AG04449 (cell line): Measurements from ENCODE around the gene SLC37A3.

Experiments used
- CTCF ChIA-PET: fragments of 350-600 bp; formaldehyde crosslinking; extraction: SDS; loops from one replicate; lab custom pipeline; 2021; ENCODE audit warnings: antibody characterized with exemption; lab: Yijun Ruan, JAX
- POLR2A ChIA-PET: fragments of 400-600, 350-600 bp; formaldehyde crosslinking; extraction: SDS; loops from one replicate; lab custom pipeline; 2020; ENCODE audit warnings: antibody characterized with exemption, inconsistent platforms; lab: Yijun Ruan, JAX
- DNase-seq: peaks from one replicate; pipeline ENCODE4 v3.0.0-alpha.2; 2010; ENCODE audit warnings: low read depth, low spot score
- H3K4me3 ChIP-seq: 2 replicates; pipeline ENCODE4 v1.5.1; 2011; ENCODE audit warnings: low read depth, mild to moderate bottlenecking, control low read depth, low read length
- TF ChIP-seq, protein P1 (sequence below): IDR thresholded peaks from one replicate; pipeline ENCODE4 v1.5.1; 2011; ENCODE audit warnings: mild to moderate bottlenecking, moderate library complexity, low read length, control low read depth, inconsistent platforms; ENCODE audit not compliant: insufficient read depth; ENCODE audit errors: missing control alignments

The SLC37A3 gene

GRCh38 chr7:140358412-140359051 lies 39.8 kb downstream of the SLC37A3 start:
- TF ChIP-seq, protein P1, sequence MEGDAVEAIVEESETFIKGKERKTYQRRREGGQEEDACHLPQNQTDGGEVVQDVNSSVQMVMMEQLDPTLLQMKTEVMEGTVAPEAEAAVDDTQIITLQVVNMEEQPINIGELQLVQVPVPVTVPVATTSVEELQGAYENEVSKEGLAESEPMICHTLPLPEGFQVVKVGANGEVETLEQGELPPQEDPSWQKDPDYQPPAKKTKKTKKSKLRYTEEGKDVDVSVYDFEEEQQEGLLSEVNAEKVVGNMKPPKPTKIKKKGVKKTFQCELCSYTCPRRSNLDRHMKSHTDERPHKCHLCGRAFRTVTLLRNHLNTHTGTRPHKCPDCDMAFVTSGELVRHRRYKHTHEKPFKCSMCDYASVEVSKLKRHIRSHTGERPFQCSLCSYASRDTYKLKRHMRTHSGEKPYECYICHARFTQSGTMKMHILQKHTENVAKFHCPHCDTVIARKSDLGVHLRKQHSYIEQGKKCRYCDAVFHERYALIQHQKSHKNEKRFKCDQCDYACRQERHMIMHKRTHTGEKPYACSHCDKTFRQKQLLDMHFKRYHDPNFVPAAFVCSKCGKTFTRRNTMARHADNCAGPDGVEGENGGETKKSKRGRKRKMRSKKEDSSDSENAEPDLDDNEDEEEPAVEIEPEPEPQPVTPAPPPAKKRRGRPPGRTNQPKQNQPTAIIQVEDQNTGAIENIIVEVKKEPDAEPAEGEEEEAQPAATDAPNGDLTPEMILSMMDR, result no peak
- CTCF ChIA-PET, result no interaction called here
- DNase-seq, result no peak
- no peak overlapping the region for H3K4me3 ChIP-seq
- POLR2A ChIA-PET, result no interaction called here

GRCh38 chr7:140358024-140358411 lies 40.3 kb downstream of the SLC37A3 start:
- ChIA-PET CTCF (no interaction called here), POLR2A (no interaction called here)
- TF ChIP-seq, protein P1, result no peak
- DNase-seq, result no peak
- no peak overlapping the region for H3K4me3 ChIP-seq

GRCh38 chr7:140350056-140350455 lies 48.3 kb downstream of the SLC37A3 start:
- POLR2A ChIA-PET, result no interaction called here
- CTCF ChIA-PET, result interaction anchor here (0.8 to 1.4 kb wide), 2 partner anchors 24 to 126 kb away, joined by 3 read pairs; no protein-coding TSS in a partner anchor
- TF ChIP-seq, protein P1, result no peak
- H3K4me3 ChIP-seq, result no peak overlapping the region
- no peak for DNase-seq

DNA sequence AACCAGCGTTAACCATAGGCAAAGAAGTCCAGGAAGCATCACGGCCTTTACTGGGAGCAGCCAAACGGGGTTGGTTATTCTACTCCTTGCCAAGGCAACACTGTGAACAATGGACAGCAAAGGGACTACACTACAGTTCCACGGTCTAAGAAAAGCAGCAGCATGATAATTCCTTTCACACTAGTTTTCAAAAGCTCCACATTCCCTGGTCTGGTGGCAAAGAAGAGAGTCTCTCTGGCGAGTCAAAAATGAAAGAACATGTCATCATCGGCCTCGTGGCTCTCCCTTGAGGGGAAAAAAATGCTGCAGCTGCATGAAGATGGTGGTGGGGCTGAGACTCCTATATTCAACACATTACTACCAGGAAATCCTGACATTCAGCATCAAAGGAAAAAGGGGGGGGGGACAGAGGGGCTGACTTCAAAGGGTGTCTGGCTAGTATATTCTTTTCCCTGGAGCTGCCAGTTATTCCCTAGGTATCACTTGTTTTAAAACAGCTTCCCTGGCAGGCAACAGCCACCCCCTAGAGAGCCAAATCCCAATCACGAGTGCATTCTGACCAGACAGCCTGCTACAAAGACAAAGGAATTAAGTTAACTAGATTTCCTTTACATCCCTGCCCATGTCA lies 49.1 kb downstream of the SLC37A3 start:
- TF ChIP-seq, protein P1, result no peak
- POLR2A ChIA-PET, result interaction anchor here (1.0 kb wide), 1 partner anchor 12 kb away, joined by 3 read pairs; no protein-coding TSS in a partner anchor
- DNase-seq, result no peak
- CTCF ChIA-PET, result interaction anchor here (0.7 to 1.4 kb wide), 3 partner anchors 23 to 127 kb away, joined by 3 read pairs; no protein-coding TSS in a partner anchor
- H3K4me3 ChIP-seq, result peak overlapping the region; percentile 18; the same call in 1 of the 2 replicates

GRCh38 chr7:140348161-140348849 lies 50.0 kb downstream of the SLC37A3 start:
- no peak overlapping the region for H3K4me3 ChIP-seq
- CTCF ChIA-PET, result interaction anchor here (1.4 kb wide), 1 partner anchor 22 kb away, joined by 3 read pairs; no protein-coding TSS in a partner anchor
- TF ChIP-seq, protein P1, result no peak
- peak; percentile 53 for DNase-seq
- POLR2A ChIA-PET, result interaction anchor here (1.0 kb wide), 1 partner anchor 13 kb away, joined by 3 read pairs; no protein-coding TSS in a partner anchor
